OCI-LY3 (cell line): ENCODE data around the gene ZSCAN5A.

Experiments used
- CTCF ChIP-seq: fragments of 200-600, 300-600 bp; sonication (generic); IDR thresholded peaks from 2 replicates; pipeline ENCODE4 v1.5.1; 2014; ENCODE audit warnings: antibody characterized with exemption, low read length, low read depth
- EZH2phosphoT487 ChIP-seq: fragments of 200-600 bp; shearing (Covaris generic); IDR thresholded peaks from 2 replicates; pipeline ENCODE4 v1.6.1; 2018; ENCODE audit warnings: antibody characterized with exemption, mixed run types, low read depth

GRCh38 chr19:56316728-56317127 lies 2.1 kb upstream of the ZSCAN5A start:
- TF ChIP-seq CTCF (no peak), EZH2phosphoT487 (no peak)
